PC-9 (cell line): ENCODE data around the gene TNFSF18. TPM values are rescaled to one million over a fixed set of nuclear protein-coding genes. Genes with fewer than 3 reads are reported as not detected.
"Not testable (repeated sequence)": the region's sequence is repeated elsewhere in the genome, so short reads cannot be mapped to it uniquely, and the experiment has no call there.

Source experiments
- BruUV-seq: library from RNA; stranded (reverse); fragments of 400-500 nt; replicated peaks from 2 replicates; lab custom pipeline; 2021; lab: Mats Ljungman, UMichigan
- CTCF ChIA-PET: fragments of 300-600 bp; sonication (Branson Sonifier 250); formaldehyde crosslinking; loops from one replicate; lab custom pipeline; 2022; ENCODE audit warnings: antibody characterized with exemption; lab: Charles Lee
- POLR2A ChIA-PET: fragments of 300-600 bp; sonication (Branson Sonifier 250); formaldehyde crosslinking; loops from one replicate; lab custom pipeline; 2022; ENCODE audit warnings: antibody characterized with exemption; ENCODE audit not compliant: unreplicated experiment; lab: Charles Lee
- DNase-seq, 2 experiments: peaks; one replicate each; pipeline versions ENCODE4 v3.0.0 to v3.0.0-alpha.2; 2015 to 2022; ENCODE audit warnings: mixed read lengths in 1 of 2
- H2AFZ ChIP-seq: fragments of 200-600 bp; sonication (generic); 2 replicates; pipeline ENCODE4 v1.8.1; 2017; ENCODE audit warnings: antibody characterized with exemption
- H3F3A ChIP-seq: fragments of 200-600 bp; sonication (generic); 2 replicates; pipeline ENCODE4 v1.8.1; 2017; ENCODE audit warnings: antibody characterized with exemption, mild to moderate bottlenecking, low read depth; ENCODE audit not compliant: insufficient read depth
- H3K27ac ChIP-seq: fragments of 200-600 bp; sonication (generic); 2 replicates; pipeline ENCODE4 v1.6.1; 2016; ENCODE audit warnings: mixed run types
- H3K27me3 ChIP-seq: fragments of 200-600 bp; sonication (generic); 2 replicates; pipeline ENCODE4 v1.6.1; 2016; ENCODE audit warnings: low read depth, mixed run types; ENCODE audit not compliant: insufficient read depth
- H3K36me3 ChIP-seq: fragments of 200-600 bp; sonication (generic); 2 replicates; pipeline ENCODE4 v1.6.1; 2016; ENCODE audit warnings: low read depth, mixed run types
- H3K4me1 ChIP-seq: fragments of 200-600 bp; sonication (generic); replicated peaks from 2 replicates; pipeline ENCODE4 v1.6.1; 2016; ENCODE audit warnings: mixed run types; ENCODE audit not compliant: insufficient read depth
- H3K4me2 ChIP-seq: fragments of 200-600 bp; sonication (generic); 2 replicates; pipeline ENCODE4 v1.6.1; 2017; ENCODE audit warnings: mixed run types
- H3K4me3 ChIP-seq: fragments of 200-600 bp; sonication (generic); 2 replicates; pipeline ENCODE4 v1.6.1; 2016; ENCODE audit warnings: mixed run types
- H3K79me2 ChIP-seq: fragments of 200-600 bp; sonication (generic); 2 replicates; pipeline ENCODE4 v1.6.1; 2017; ENCODE audit warnings: low read depth, mixed run types
- H3K9me2 ChIP-seq: fragments of 200-600 bp; sonication (generic); 2 replicates; pipeline ENCODE4 v1.8.1; 2017; ENCODE audit warnings: mild to moderate bottlenecking; ENCODE audit not compliant: insufficient read depth
- H3K9me3 ChIP-seq: fragments of 200-600 bp; sonication (generic); 2 replicates; pipeline ENCODE4 v1.8.1; 2016; ENCODE audit warnings: low read depth; ENCODE audit not compliant: insufficient read depth
- H4K20me1 ChIP-seq: fragments of 200-600 bp; sonication (generic); 2 replicates; pipeline ENCODE4 v1.8.1; 2017; ENCODE audit not compliant: insufficient read depth
- CTCF ChIP-seq: fragments of 200-600 bp; sonication (generic); conservative IDR thresholded peaks from 2 replicates; pipeline ENCODE4 v1.6.1; 2017; ENCODE audit warnings: mixed run types, antibody characterized with exemption, mild to moderate bottlenecking, moderate library complexity
- EZH2 ChIP-seq: fragments of 200-600 bp; sonication (generic); IDR thresholded peaks from 2 replicates; pipeline ENCODE4 v1.8.0; 2017; ENCODE audit warnings: antibody characterized with exemption, low read depth
- intact Hi-C: fragments of 100-400 bp; cut with micrococcal nuclease; formaldehyde crosslinking; loops from one replicate; pipeline ENCODE4 v1.10.0; 2022; ENCODE audit not compliant: unreplicated experiment
- total RNA-seq: library from RNA; stranded (reverse); gene quantifications from 2 replicates; pipeline ENCODE4 v1.2.3, GENCODE V29; 2021

TNFSF18 gene
- total RNA-seq, 1 experiment from 2014 or later: 0.81 TPM

- Histone ChIP-seq H3K79me2 (no peaks in the 10 kb centered on the region), H2AFZ (no peak overlapping the region), H3K4me1 (no peaks in the 10 kb centered on the region), H4K20me1 (no peaks in the 10 kb centered on the region), H3K9me3 (no peaks in the 10 kb centered on the region), H3K27me3 (no peaks in the 10 kb centered on the region), H3K4me3 (no peak overlapping the region), H3K27ac (no peak overlapping the region), H3K4me2 (no peak overlapping the region), H3K36me3 (no peaks in the 10 kb centered on the region), H3F3A (no peaks in the 10 kb centered on the region), H3K9me2 (no peaks in the 10 kb centered on the region; the same call in 1 of the 2 replicates)
- intact Hi-C loops: no loop called here
- DNase-seq: no peak
- ChIA-PET POLR2A (no interaction called here), CTCF (no interaction called here)
- no peak for TF ChIP-seq CTCF
- TF ChIP-seq EZH2: no peak
- BruUV-seq: no TSS peak
These were observed 43.1 kb upstream of the TNFSF18 start for GRCh38 chr1:173093691-173094445.

GRCh38 chr1:173084292-173084691 lies 33.6 kb upstream of the TNFSF18 start:
- Histone ChIP-seq H3K27ac (no peak overlapping the region), H3K79me2 (no peaks in the 10 kb centered on the region), H3K4me2 (no peak overlapping the region), H3K36me3 (no peaks in the 10 kb centered on the region), H2AFZ (no peak overlapping the region), H3K4me3 (no peak overlapping the region), H3K4me1 (no peaks in the 10 kb centered on the region), H4K20me1 (no peaks in the 10 kb centered on the region), H3K9me2 (no peaks in the 10 kb centered on the region; the same call in 1 of the 2 replicates), H3K27me3 (no peaks in the 10 kb centered on the region), H3F3A (no peaks in the 10 kb centered on the region), H3K9me3 (no peaks in the 10 kb centered on the region)
- TF ChIP-seq CTCF (no peak), EZH2 (no peak)
- intact Hi-C loops: no loop called here
- DNase-seq: no peak
- BruUV-seq: no TSS peak
- POLR2A ChIA-PET: no interaction called here
- CTCF ChIA-PET: no interaction called here

GRCh38 chr1:173082913-173083312 lies 32.2 kb upstream of the TNFSF18 start:
- BruUV-seq: no TSS peak
- Histone ChIP-seq H4K20me1 (no peaks in the 10 kb centered on the region), H2AFZ (no peak overlapping the region), H3K9me3 (no peaks in the 10 kb centered on the region), H3K9me2 (no peaks in the 10 kb centered on the region; the same call in 1 of the 2 replicates), H3K4me2 (no peak overlapping the region), H3K79me2 (no peaks in the 10 kb centered on the region), H3K36me3 (no peaks in the 10 kb centered on the region), H3F3A (no peaks in the 10 kb centered on the region), H3K4me1 (no peaks in the 10 kb centered on the region), H3K27me3 (no peaks in the 10 kb centered on the region), H3K27ac (no peak overlapping the region), H3K4me3 (no peak overlapping the region)
- ChIA-PET CTCF (no interaction called here), POLR2A (no interaction called here)
- intact Hi-C loops: no loop called here
- no peak for DNase-seq
- no peak for TF ChIP-seq CTCF
- no peak for TF ChIP-seq EZH2

DNA sequence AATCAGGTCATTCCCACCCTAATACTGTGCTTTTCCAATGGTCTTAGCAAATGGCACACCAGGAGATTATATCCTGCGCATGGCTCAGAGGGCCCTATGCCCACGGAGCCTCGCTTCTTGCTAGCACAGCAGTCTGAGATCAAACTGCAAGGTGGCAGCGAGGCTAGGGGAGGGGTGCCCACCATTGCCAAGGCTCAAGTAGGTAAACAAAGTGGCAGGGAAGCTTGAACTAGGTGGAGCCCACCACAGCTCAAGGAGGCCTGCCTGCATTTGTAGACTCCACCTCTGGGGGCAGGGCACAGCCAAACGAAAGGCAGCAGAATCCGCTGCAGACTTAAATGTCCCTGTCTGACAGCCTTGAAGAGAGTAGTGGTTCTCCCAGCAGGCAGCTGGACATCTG lies 23.5 kb upstream of the TNFSF18 start:
- H3K79me2 ChIP-seq, H3K27me3 ChIP-seq, H2AFZ ChIP-seq, BruUV-seq, H3K36me3 ChIP-seq, CTCF ChIA-PET, DNase-seq, intact Hi-C loops, H3F3A ChIP-seq, H3K9me3 ChIP-seq, H3K4me1 ChIP-seq, H4K20me1 ChIP-seq, H3K9me2 ChIP-seq, H3K4me3 ChIP-seq, H3K27ac ChIP-seq, H3K4me2 ChIP-seq, POLR2A ChIA-PET: not testable (repeated sequence)
